Dedifferentiated amniotic fluid mesenchymal stem cell (primary cell): ENCODE data around the gene AHCYL2.
A peak's percentile ranks its signal among the peaks of the same experiment; 100 is the strongest.
"Not testable (repeated sequence)": the region's sequence is repeated elsewhere in the genome, so short reads cannot be mapped to it uniquely, and the experiment has no call there.

Source experiments
- DNase-seq: peaks from one replicate; pipeline ENCODE4 v3.0.0-alpha.2; 2016; ENCODE audit errors: extremely low spot score

Gene AHCYL2

GRCh38 chr7:129426482-129426881 is 201.7 kb downstream of the AHCYL2 start:
- no peak for DNase-seq

- no peak for DNase-seq
Measured at GRCh38 chr7:129427526-129428045, 202.8 kb downstream of the AHCYL2 start.

DNA sequence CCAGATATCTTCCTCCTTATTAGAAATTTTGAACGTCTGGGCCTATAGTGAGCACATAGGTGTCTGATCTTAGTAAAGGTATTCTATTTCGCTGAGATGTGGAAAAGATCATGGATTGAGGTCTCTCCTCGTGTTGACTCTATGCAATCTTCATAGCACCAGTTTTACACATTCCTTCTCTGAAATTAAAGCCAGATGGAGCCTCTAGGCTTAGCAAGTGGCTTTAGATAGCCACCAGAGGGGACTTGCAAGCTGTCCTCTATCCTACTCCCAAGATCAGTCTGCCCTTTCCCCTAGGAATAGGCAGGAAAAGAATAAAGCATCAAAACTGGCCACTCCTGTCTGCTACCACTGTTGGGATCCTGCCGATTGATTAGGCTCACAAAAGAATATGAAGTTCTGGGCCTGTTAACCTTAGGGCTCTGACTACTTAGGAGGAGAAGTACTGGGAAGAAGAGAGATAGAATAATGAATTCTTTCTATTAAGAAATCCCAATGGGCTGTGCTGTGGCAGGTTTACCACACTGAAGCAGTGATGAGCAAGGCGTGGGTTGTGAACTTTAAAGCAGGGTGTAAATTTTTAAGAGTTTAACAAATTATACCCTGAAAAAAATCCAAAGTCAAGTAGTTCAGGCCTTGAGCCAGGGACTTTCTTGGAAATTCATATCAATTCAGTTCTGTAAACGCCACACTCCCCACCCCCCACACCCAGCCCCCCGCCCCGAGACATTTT is 207.2 kb downstream of the AHCYL2 start:
- no peak for DNase-seq

- DNase-seq, result peak; percentile 61
Measured at GRCh38 chr7:129433847-129434674, 209.2 kb downstream of the AHCYL2 start, which contains the start of gene STRIP2. Gene STRIP2 (plus strand): TSS chr7:129434432. CDS start chr7:129434473, 41 bp downstream.

DNA sequence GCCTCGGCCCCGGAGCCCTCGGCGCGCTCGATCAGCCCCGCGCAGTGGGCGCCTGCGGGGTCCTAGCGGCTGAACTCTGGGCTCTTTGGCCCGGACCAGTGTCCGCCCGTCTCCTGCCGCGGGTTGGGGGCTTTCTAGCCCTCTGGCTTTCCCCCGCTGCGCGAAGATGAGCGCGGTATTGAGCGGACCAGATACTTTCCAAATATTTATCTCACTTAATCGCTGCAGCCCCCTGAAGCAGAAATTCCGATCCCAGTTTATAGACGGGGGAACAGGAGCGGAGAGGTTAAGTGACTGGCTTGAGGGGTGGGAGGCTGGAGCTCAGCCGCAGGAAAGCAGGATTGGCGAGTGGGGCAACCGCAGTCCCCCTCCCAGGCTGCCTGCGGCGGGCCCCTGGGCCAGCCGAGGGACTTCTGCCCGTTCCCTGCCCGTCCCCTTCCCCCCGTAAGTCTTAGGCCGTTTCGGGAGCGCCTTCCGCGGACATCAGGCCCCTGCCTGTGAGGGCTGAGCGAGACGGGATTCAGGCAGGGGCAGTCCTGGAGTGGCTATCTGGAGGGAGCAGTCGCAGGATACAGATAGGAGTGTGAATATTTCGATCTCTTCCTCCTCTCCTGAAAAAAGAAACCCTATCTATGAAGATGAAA is 210.0 kb downstream of the AHCYL2 start:
- no peak for DNase-seq

DNA sequence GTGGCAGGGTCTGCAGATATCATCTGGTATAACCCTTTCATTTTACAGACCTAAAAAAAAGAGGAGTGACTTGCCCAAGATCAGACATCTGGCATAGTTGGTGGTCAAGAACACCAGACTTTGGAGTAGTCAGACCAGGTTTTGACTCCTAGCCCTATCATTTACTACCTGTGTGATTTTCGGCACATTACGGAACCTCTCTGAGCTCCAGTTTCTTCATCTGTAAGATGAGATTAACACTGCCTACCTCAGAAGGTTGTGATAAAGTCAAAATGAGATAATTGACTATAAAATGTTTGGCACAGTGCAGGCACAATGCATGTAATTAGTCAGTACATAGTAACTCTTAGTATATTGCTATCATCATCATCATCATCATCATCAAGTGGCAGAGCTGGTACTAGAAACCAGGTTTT is 210.6 kb downstream of the AHCYL2 start:
- DNase-seq, result no peak

DNA sequence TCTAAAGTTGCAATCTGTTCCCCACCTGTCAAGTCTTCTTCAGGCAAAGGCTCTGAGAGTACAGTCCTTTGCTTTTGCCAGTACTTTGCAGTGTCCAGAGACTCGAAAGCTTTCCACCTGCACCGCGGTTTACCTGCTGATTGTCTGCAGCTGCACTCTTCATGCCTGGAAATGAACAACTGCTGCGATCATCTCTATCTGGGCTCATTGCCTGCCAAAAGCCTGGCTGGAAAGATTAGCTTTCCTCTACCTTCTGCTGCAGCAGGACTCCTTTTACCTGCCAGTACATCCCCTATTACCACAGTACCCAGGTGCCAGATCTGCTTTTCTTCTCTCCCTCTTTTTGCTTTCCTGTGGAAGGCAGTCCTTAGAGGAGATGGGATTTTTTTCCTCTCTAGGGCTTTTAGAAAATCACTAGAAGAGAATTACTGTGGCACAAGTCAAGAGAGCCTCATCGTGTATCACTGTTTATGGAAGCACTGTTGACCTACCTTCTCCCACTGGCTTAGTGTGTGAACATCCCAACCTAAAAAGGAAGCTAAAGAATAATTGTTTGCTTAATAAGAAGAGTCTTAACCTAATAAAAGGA is 211.6 kb downstream of the AHCYL2 start:
- no peak for DNase-seq

- DNase-seq, result no peak
Measured at GRCh38 chr7:129437190-129437589, 212.4 kb downstream of the AHCYL2 start.

DNA sequence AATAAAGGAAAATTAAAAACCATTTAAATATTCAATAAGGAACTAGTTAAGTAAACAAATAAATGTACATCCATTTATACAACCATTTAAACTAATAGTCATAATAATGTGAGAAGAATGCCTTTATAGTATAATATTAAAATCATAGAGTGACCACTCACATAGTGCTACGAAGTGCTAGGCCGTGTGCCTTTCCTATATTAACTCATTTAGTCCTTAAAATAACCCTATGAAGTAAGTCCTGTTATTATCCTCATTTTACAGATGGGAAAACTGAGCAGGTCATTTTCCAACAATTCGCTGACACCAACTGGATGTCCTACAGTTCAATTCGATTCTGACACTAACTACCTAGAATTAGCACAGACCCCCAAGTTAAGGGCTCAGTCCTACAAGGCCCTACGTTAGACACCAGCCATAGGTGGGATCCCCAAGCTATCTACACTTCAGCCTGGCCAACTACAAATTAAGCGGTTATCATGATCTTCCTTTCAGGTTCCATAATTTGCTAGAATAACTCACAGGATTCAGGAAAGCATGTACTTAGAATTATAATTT is 213.5 kb downstream of the AHCYL2 start:
- no peak for DNase-seq

DNA sequence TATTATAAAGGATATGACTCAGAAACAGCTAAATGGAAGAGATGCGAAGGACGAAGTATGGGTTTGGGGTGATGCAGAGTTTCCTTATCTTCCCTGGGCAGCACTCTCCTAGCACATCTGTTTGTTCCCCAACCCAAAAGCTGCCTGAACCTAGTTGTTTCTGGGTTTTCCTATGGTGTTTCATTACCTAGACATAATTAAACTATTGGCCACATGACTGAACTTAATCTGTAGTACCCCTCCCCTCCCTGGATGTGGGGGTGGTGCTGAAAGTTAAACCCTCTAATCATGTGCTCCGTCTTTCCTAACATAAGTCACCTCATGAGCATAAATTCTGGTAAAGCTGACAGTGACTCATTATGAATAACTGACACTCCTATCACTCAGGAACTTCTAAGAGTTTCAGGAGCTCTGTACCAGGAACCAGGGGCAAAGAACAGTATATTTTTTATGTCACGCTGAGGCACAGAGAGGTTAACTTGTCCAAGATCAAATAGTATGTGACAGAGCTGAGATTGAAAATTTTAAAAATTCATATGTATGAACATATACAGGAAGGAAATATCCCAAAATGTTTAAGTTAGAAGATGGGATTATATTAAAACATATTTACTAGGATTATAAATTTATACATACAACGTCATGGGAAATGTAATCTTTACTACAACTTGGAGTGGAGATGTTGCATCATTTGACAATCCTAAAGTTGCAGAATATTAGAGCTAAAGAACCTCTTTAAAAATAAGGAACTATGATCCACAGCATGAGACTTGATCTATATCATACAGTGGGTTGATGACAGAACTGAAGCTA is 214.2 kb downstream of the AHCYL2 start:
- DNase-seq, result no peak

- no peak for DNase-seq
Measured at GRCh38 chr7:129439963-129440625, 215.3 kb downstream of the AHCYL2 start.

GRCh38 chr7:129443612-129444011 is 218.8 kb downstream of the AHCYL2 start:
- no peak for DNase-seq

DNA sequence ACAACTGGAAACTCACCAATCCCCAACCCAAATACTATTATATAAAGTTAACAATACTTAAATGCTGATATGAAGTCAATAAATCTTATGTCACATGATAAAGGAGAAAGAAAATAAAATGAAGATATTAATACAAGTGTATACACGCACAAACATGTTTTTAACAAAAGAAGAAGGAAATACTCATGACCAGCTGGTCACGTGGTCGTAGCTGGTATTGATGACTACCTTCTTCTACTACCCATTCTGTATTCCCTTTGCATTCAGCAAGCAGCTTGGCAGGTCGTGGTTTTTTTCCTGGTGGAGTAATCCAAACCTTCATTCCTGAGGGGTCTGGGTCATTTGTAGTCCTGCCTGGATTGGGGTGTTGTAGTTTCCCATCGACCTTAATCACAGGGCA is 219.9 kb downstream of the AHCYL2 start:
- DNase-seq, result not testable (repeated sequence)

DNA sequence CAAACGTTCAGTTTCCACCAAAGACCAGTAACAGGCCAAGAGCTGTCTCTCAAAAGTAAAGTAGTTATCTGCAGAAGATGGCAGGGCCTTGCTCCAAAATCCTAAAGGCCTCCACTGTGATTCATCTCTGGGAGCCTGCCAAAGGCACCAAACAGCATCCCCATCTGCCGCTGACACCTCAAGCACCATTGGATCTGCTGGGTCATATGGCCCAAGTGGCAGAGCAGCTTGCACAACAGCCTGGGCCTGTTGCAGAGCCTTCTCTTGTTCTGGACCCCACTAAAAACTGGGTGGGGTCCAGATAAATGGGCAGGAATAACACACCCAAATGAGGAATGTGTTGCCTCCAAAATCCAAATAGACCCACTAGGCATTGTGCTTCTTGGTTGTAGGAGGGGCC is 222.1 kb downstream of the AHCYL2 start:
- DNase-seq, result not testable (repeated sequence)

GRCh38 chr7:129447445-129447844 is 222.6 kb downstream of the AHCYL2 start:
- not testable (repeated sequence) for DNase-seq

DNA sequence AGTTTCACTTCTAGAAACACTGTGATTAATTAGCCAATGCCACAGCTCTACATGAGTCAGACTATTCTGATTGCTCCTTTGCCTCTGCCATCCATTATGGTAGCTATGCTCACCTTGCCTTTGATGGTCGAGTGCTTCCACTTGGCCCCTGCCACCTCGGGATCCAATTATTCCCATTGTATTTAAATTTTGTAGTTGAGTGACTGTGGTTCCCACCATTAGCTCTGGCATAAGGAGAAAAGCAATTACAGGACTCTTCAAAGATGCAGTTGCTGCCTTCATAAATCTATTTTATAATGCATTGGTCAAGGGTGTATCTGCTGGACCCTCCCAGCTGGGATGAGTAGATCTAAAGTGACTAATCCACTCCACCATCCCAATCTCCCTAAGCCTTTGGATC is 223.8 kb downstream of the AHCYL2 start:
- DNase-seq, result not testable (repeated sequence)

- no peak for DNase-seq
Measured at GRCh38 chr7:129450295-129450694, 225.5 kb downstream of the AHCYL2 start.

DNA sequence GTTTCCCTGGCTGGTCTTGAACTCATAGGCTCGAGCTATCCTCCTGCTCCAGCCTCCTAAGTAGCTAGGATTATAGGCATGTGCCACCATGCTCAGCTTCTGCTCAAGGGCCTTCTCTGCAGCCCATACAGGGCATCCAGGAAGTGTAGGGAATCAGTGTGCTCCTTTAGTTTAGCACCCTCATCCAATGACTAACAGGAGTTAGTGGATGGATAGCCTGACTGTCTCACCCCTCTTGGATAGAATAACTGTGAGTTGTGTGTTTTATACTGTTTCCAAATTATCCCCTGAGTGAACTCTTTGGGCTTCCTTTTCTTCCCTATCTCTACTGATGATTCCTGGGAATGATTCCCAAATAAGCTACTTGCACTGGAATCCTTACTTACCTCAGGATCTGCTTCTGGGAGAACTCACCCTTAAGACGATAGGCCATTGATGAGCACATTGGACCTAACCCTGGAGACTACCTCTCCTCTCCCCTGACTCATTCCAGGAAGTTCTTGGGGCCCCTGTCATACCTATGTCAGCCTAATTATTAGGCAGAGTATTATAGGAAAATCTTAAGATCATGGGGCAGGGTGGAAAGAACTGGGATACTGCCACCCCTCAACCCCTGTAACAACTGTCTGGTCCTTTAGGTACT is 227.9 kb downstream of the AHCYL2 start:
- no peak for DNase-seq

DNA sequence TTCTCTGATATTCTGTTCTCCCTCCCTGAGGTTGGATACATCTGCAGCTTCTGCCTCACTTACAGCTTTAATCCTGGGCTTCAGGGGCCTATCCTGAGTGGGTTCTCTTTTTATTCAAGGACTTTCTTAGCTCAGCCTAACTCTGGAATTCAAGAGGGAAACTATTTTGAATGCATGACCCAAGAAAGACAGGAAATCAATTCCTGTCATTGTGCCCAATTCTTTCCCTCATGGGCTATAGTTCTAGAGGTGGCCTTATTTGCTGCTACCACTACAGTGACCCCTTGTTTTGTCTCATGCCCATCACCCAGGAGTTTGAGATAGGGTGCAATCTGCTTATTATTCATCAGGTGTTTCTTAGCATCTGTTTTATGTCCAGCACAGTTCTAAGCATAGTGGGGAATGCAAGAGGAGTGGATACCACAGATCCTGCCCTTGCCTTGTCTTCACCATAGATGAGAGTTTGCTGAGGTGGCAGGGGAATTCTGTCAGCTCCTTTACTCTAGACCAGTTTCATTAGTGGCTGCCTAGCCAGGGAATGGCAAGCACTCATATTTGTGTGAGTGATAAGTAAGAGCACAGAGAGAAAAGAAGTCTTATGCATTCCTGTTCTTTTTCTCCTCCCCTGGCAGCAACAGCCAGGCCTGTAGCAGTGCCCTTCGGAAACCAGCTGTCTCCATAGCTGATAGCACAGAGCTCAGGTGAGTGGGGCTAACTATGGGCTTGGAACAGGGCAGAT is 228.8 kb downstream of the AHCYL2 start:
- DNase-seq, result no peak
